Measurements from ENCODE around the gene YJU2. TPM values are rescaled to one million over a fixed set of nuclear protein-coding genes. Genes with fewer than 3 reads are reported as not detected.

Gene YJU2
- total RNA-seq, 2 experiments from 2014 or later, result 29.8 to 34.8 TPM

DNA sequence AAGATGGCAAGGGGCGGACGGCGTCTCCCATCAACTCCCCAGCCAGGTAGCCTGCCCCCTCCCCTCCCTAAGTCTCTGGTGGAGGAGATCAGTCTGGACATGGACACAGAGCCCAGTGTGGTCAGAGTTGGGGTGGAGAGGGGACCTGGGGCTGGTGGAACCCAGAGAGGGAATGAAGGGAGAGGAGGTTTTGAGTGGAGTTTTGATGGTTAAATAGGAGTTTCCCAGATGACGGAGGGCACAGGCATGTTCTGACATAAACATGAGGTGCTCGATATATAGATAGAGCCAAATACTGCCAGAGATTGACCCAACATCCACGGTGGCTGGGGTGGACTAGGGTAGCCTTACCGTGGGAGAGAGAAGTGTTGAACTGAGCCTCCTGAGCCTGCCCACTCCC, 71.6 kb downstream of the YJU2 start:
- POLR2A ChIA-PET, result interaction anchor here (0.8 kb wide), 1 partner anchor 9 kb away, joined by 4 read pairs; no protein-coding TSS in a partner anchor

More for the DNA sequence above, 71.6 kb downstream of the YJU2 start:
- Mint-ChIP-seq H3K4me1 (no peaks in the 10 kb centered on the region), H3K27me3 (no peaks in the 10 kb centered on the region), H3K4me3 (no peak overlapping the region), H3K27ac (no peak overlapping the region), H3K36me3 (ENCODE audit: low read depth) (no peaks in the 10 kb centered on the region), H3K9me3 (ENCODE audit: low read depth) (peaks cover 4% of the 10 kb centered on the region)
- ATAC-seq, result no peak
- DNase-seq, result no peak
- intact Hi-C loops (cut with DNase I, micrococcal nuclease), result no loop called here
- CTCF ChIA-PET, result interaction anchor here (1.1 kb wide), 1 partner anchor 21 kb away, joined by 3 read pairs; no protein-coding TSS in a partner anchor

Other genes with a start within 250 kb of the YJU2 start
- gene PIAS4, start 239.3 kb upstream of the YJU2 start, total RNA-seq, result 10 to 100 TPM; 23.0 to 37.3 TPM
- 10 to 100 TPM; 24.0 to 26.4 TPM for gene ZBTB7A, start 180.2 kb upstream of the YJU2 start, total RNA-seq
- 100 to 1,000 TPM; 108 to 133 TPM for gene MAP2K2, start 123.0 kb upstream of the YJU2 start, total RNA-seq
- gene CREB3L3, start 93.4 kb upstream of the YJU2 start, total RNA-seq, result not detected
- gene SIRT6, start 64.5 kb upstream of the YJU2 start, total RNA-seq, result 10 to 100 TPM; 26.2 to 29.4 TPM
- 1 to 10 TPM; 1.1 to 1.3 TPM for gene ANKRD24, start 64.4 kb upstream of the YJU2 start, total RNA-seq
- gene EBI3, start 17.6 kb upstream of the YJU2 start, total RNA-seq, result 10 to 100 TPM; 14.5 to 16.8 TPM
- gene SHD, start 32.2 kb downstream of the YJU2 start, total RNA-seq, result not detected
- gene TMIGD2, start 55.3 kb downstream of the YJU2 start, total RNA-seq, result 10 to 100 TPM; 15.8 to 16.1 TPM
- 10 to 100 TPM; 23.1 to 25.3 TPM for gene FSD1, start 57.5 kb downstream of the YJU2 start, total RNA-seq
- 10 to 100 TPM; 11.0 to 11.5 TPM for gene STAP2, start 91.7 kb downstream of the YJU2 start, total RNA-seq
- 10 to 100 TPM; 12.6 to 18.0 TPM for gene MPND, start 96.5 kb downstream of the YJU2 start, total RNA-seq
- 10 to 100 TPM; 42.0 to 46.8 TPM for gene SH3GL1, start 153.5 kb downstream of the YJU2 start, total RNA-seq
- gene CHAF1A, start 155.6 kb downstream of the YJU2 start, total RNA-seq, result 10 to 100 TPM; 77.0 to 78.9 TPM
- 10 to 100 TPM; 32.9 to 38.4 TPM for gene UBXN6, start 210.7 kb downstream of the YJU2 start, total RNA-seq
- 10 to 100 TPM; 50.5 to 68.1 TPM for gene HDGFL2, start 225.2 kb downstream of the YJU2 start, total RNA-seq